NCI-H1105 treated with DMSO at 0.1 percent for 48 hours (cell line): ENCODE measurements around the gene ANO2.
"Not testable (repeated sequence)": the region's sequence is repeated elsewhere in the genome, so short reads cannot be mapped to it uniquely, and the experiment has no call there.

Source experiments
- DNase-seq: peaks from one replicate; lab custom pipeline; 2025; lab: John Stamatoyannopoulos, UW

The ANO2 gene

GRCh38 chr12:5887819-5888218 lies 57.2 kb downstream of the ANO2 start:
- DNase-seq, result not testable (repeated sequence)

- DNase-seq, result no peak
These were observed 60.2 kb downstream of the ANO2 start for GRCh38 chr12:5884866-5885265.

DNA sequence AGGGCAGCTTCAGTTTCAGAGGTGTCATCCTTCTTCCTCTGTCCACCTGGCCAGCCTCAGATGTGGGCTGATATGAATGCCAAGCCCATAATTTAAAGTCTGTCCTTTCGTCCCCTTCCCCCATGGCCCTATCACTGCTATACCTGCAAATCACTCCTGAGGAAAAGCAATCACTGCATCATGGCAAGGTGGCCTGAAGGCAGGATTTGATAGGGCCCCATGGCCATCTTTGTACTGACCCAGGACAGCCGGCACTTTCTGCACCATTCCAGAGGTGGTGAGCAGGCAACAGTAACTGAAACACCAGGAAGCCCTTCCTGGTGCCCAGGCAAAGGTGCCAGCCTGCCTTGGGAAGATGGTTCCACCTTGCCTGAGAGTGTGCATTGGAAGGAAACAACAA lies 60.8 kb downstream of the ANO2 start:
- DNase-seq, result no peak

- no peak for DNase-seq
These were observed 62.4 kb downstream of the ANO2 start for GRCh38 chr12:5882511-5883190.

GRCh38 chr12:5881666-5882065 lies 63.4 kb downstream of the ANO2 start:
- DNase-seq, result no peak

- no peak for DNase-seq
These were observed 63.9 kb downstream of the ANO2 start for GRCh38 chr12:5881101-5881606.

- DNase-seq, result no peak
These were observed 69.2 kb downstream of the ANO2 start for GRCh38 chr12:5875851-5876250.

DNA sequence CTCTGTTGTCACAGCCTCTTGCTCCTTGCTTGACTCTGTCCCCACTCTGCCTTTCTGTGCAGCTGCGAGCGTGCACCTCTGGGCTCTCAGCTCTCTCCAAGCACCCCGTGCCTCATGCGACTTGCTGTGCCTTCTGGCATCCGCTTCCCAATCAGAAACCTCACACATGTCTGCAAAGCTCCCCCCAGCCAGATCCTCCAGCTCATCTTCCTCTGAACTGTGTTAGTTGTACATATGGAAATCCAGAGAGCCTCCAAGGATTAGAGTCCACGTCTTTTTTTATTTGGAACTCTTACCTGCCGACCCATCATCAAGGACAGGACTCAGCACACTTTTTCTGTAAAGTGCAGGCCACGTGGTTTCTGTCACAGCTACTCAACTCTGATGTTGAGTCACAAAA lies 70.5 kb downstream of the ANO2 start:
- no peak for DNase-seq

DNA sequence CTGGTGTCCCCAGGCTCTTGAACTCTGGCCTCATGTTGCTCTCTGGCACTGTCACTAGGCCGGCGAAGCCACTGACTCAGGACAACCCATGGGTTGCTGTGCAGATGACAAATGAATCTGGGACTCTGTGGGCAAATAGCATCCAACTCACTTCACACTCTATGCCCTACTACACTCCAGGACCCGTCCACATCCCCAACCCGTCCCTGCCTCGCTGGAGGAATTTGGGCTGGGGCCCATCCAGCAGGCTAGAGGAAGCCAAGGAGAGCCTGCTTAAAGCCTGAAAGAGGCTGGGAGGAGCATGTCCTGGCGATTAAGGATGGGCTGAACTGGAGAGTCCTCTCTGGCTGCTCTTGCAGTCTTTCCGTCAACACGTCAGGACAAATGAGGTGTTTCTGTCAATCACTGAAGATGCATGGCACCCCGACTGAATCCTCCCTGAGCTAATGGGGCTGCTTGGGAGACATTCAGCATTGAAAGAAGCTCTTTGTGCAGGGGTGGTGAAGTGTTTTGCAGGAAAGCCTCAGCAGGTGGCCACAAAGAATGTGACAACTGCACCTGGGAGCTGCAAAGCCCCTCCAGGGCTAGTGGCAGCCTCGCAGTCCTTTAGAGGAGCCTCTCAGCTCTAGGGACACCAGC lies 71.7 kb downstream of the ANO2 start:
- DNase-seq, result no peak

- peak; percentile 8 for DNase-seq
These were observed 72.3 kb downstream of the ANO2 start for GRCh38 chr12:5872745-5873144.

- no peak for DNase-seq
These were observed 73.3 kb downstream of the ANO2 start for GRCh38 chr12:5871741-5872140.

DNA sequence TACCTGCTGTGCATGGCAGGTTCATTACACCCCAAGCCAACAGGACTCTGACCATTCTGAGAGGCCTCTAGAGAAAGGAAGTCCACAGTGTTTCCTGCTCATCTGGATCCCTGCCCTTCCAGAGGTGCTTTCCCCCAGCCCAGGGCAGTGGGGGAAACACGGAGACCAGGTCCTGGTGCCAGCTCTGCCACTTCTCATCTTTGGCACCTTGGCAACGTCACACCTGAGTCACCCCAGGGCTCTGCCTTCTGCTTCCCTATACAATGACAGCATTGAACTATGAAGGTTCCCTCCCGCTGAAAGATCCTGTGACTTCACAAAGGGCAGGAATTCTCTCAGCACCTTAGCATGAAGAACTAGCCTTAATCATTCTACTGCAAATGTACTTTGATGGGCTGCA lies 74.9 kb downstream of the ANO2 start:
- no peak for DNase-seq

- DNase-seq, result no peak
These were observed 76.3 kb downstream of the ANO2 start for GRCh38 chr12:5868625-5869295.

- DNase-seq, result no peak
These were observed 79.7 kb downstream of the ANO2 start for GRCh38 chr12:5865397-5865796.

- no peak for DNase-seq
These were observed 80.1 kb downstream of the ANO2 start for GRCh38 chr12:5864972-5865371.

GRCh38 chr12:5864301-5864700 lies 80.8 kb downstream of the ANO2 start:
- no peak for DNase-seq

GRCh38 chr12:5861416-5861815 lies 83.6 kb downstream of the ANO2 start:
- DNase-seq, result no peak

- DNase-seq, result no peak
These were observed 88.4 kb downstream of the ANO2 start for GRCh38 chr12:5856692-5857091.

DNA sequence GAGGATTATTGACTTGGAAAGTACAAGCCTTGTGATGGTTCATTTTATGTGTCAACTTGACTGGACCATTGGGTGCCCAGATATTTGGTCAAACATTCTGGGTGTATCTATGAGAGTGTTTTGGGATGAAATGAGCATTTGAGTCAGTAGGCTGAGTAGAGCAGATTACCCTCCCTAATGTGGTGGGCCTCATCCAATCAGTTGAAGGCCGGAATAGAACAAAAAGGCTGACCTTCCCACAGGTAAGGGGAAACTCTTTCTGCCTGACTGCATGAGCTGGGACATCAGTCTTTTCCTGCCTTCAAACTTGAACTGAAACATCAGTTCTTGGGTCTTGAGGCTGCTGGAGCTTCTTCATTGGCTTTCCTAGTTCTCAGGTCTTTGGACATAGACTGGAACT lies 98.1 kb downstream of the ANO2 start:
- DNase-seq, result no peak

GRCh38 chr12:5840944-5841343 lies 104.1 kb downstream of the ANO2 start:
- DNase-seq, result no peak

GRCh38 chr12:5830111-5830510 lies 114.9 kb downstream of the ANO2 start:
- peak; percentile 2 for DNase-seq

GRCh38 chr12:5827591-5827990 lies 117.5 kb downstream of the ANO2 start:
- no peak for DNase-seq

GRCh38 chr12:5825761-5826160 lies 119.3 kb downstream of the ANO2 start:
- DNase-seq, result not testable (repeated sequence)
